ENCODE data around the gene SYT9. TPM values are rescaled to one million over a fixed set of nuclear protein-coding genes. Genes with fewer than 3 reads are reported as not detected.

Gene SYT9
- polyA plus RNA-seq, 2 of the 4 experiments (the other 2 are of a cell fraction): 0.10 TPM; not detected in 1

GRCh38 chr11:7204778-7205177 lies 46.9 kb upstream of the SYT9 start:
- 9% methylated on average over 4 of the region's 4 CpGs for WGBS (ENCODE audit: missing lambda C conversion rate)
- no peak for ATAC-seq
- no peak for FAIRE-seq
- Histone ChIP-seq H3K9me3 (no peaks in the 10 kb centered on the region), H3K27ac (no peak overlapping the region), H3K4me3 (no peak overlapping the region), H3K4me1 (no peaks in the 10 kb centered on the region), H3K4me2 (no peak overlapping the region)
- no peak for TF ChIP-seq EHMT2 (IDR thresholded peaks at IDR 0.05; ENCODE audit: low read depth)
- no peak for TF ChIP-seq MYC (IDR thresholded peaks at IDR 0.05; ENCODE audit: borderline replicate concordance, low read length)
- TF ChIP-seq BCL3 (IDR thresholded peaks at IDR 0.05): no peak
- TF ChIP-seq FOSL2 (IDR thresholded peaks at IDR 0.05): no peak
- TF ChIP-seq FOSL2 (CRISPR knock-in tag; IDR thresholded peaks at IDR 0.05): no peak
- TF ChIP-seq, protein P1, sequence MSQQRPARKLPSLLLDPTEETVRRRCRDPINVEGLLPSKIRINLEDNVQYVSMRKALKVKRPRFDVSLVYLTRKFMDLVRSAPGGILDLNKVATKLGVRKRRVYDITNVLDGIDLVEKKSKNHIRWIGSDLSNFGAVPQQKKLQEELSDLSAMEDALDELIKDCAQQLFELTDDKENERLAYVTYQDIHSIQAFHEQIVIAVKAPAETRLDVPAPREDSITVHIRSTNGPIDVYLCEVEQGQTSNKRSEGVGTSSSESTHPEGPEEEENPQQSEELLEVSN (IDR thresholded peaks at IDR 0.05; ENCODE audit: borderline replicate concordance, low read depth): no peak
- no peak for TF ChIP-seq EP300 (IDR thresholded peaks at IDR 0.05)
- no peak for TF ChIP-seq MAFK (IDR thresholded peaks at IDR 0.05; ENCODE audit: partially characterized antibody)
- TF ChIP-seq ZNF302 (CRISPR knock-in tag; IDR thresholded peaks at IDR 0.05): no peak
- TF ChIP-seq, protein P2, sequence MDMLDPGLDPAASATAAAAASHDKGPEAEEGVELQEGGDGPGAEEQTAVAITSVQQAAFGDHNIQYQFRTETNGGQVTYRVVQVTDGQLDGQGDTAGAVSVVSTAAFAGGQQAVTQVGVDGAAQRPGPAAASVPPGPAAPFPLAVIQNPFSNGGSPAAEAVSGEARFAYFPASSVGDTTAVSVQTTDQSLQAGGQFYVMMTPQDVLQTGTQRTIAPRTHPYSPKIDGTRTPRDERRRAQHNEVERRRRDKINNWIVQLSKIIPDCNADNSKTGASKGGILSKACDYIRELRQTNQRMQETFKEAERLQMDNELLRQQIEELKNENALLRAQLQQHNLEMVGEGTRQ (IDR thresholded peaks at IDR 0.05): no peak
- TF ChIP-seq CBX2 (IDR thresholded peaks at IDR 0.05; ENCODE audit: borderline replicate concordance, low read depth): no peak
- no peak for TF ChIP-seq RARB (CRISPR knock-in tag; IDR thresholded peaks at IDR 0.05)
- no peak for TF ChIP-seq MAZ (IDR thresholded peaks at IDR 0.05; ENCODE audit: borderline replicate concordance, low read depth, low read length)
- no peak for TF ChIP-seq CEBPB (IDR thresholded peaks at IDR 0.05)
- no peak for TF ChIP-seq BHLHE40 (IDR thresholded peaks at IDR 0.05; ENCODE audit: low read depth, low read length)
- TF ChIP-seq PBX3 (IDR thresholded peaks at IDR 0.05): no peak
- TF ChIP-seq NFE2L2 (conservative IDR thresholded peaks at IDR 0.05; ENCODE audit: low read length): no peak
- TF ChIP-seq TFCP2L1 (CRISPR knock-in tag; IDR thresholded peaks at IDR 0.05): no peak
- TF ChIP-seq RCOR1 (IDR thresholded peaks at IDR 0.05; ENCODE audit: low read depth, low read length): no peak
- TF ChIP-seq POLR2A (IDR thresholded peaks at IDR 0.05; ENCODE audit: low read length): no peak
- no peak for TF ChIP-seq ZC3H11A (IDR thresholded peaks at IDR 0.05)
- CTCF ChIA-PET: no interaction called here
- DNase-seq (ENCODE audit: low read depth in 1 of 2, low spot score in 1 of 2): no peak
- POLR2A ChIA-PET: no interaction called here

DNA sequence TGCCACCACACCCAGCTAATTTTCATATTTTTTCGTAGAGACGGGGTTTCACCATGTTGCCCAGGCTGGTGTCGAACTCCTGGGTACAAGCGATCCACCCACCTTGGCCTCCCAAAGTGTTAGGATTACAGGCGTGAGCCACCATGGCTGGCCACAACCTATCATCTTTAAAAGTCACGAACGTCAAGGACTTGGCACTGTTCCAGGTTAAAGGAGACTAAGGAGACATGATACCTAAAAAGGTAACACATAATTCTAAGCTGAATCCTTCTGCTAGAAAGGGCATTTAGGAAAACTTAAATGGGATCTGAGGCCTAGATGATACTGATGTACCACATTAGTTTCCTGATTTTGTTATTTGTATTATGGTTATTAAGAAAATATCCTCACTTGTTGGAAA lies 43.3 kb upstream of the SYT9 start:
- no peak for DNase-seq (ENCODE audit: low read depth in 1 of 2, low spot score in 1 of 2)
- H3K4me2 ChIP-seq: no peak overlapping the region
- FAIRE-seq: no peak
- H3K4me1 ChIP-seq: no peaks in the 10 kb centered on the region
- no peak overlapping the region for H3K27ac ChIP-seq
- 39% methylated on average over 5 of the region's 7 CpGs for WGBS (ENCODE audit: missing lambda C conversion rate)
- ChIA-PET CTCF (no interaction called here), POLR2A (no interaction called here)
- H3K9me3 ChIP-seq: no peaks in the 10 kb centered on the region
- TF ChIP-seq POLR2A (IDR thresholded peaks at IDR 0.05; ENCODE audit: low read length): no peak
- ATAC-seq: no peak
- no peak overlapping the region for H3K4me3 ChIP-seq

DNA sequence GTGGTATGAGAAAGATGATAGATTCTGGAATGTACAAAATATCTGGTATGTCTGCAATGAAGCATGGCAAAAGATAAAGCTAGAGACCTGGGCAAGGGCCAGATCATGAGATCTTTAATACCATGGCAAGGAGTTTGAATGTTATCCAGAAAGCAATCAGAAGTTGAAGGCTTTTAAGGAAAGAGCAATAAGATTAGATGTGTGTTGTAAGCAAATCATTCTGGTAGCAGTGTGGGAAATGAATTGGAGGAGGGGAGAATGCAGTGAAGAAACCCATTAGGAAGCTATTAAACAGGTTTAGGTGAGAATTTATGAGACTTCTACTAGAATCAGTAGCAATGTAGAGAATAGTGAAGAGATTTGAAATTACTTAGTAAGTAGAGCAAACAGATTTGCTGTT lies 32.2 kb upstream of the SYT9 start:
- Histone ChIP-seq H3K4me3 (no peak overlapping the region), H3K4me2 (no peak overlapping the region), H3K4me1 (no peaks in the 10 kb centered on the region), H3K9me3 (no peaks in the 10 kb centered on the region), H3K27ac (no peak overlapping the region)
- no peak for TF ChIP-seq NFE2L2 (conservative IDR thresholded peaks at IDR 0.05; ENCODE audit: low read length)
- DNase-seq (ENCODE audit: low read depth in 1 of 2, low spot score in 1 of 2) (no peak), ATAC-seq (no peak), FAIRE-seq (no peak)
- ChIA-PET POLR2A (no interaction called here), CTCF (interaction anchor here (0.6 kb wide), 1 partner anchor 694 kb away, joined by 3 read pairs; no protein-coding TSS in a partner anchor)

Data from A549 (cell line).